Osteocyte (in vitro differentiated cells): ENCODE data around the gene NOX4. TPM values are rescaled to one million over a fixed set of nuclear protein-coding genes. Genes with fewer than 3 reads are reported as not detected.
"Not testable (repeated sequence)": the region's sequence is repeated elsewhere in the genome, so short reads cannot be mapped to it uniquely, and the experiment has no call there.

ENCODE experiments used
- DNase-seq: peaks from one replicate; pipeline ENCODE4 v3.0.0; 2021; ENCODE audit warnings: mixed read lengths; ENCODE audit not compliant: unreplicated experiment; ENCODE audit errors: extremely low spot score
- H3K27ac Mint-ChIP-seq: one replicate; pipeline ENCODE4 v1.8.0; 2021; ENCODE audit warnings: mild to moderate bottlenecking, mixed read lengths; ENCODE audit not compliant: unreplicated experiment
- H3K27me3 Mint-ChIP-seq: one replicate; pipeline ENCODE4 v1.8.0; 2021; ENCODE audit warnings: mixed read lengths; ENCODE audit not compliant: unreplicated experiment
- H3K36me3 Mint-ChIP-seq: one replicate; pipeline ENCODE4 v1.8.0; 2021; ENCODE audit warnings: mixed read lengths; ENCODE audit not compliant: unreplicated experiment
- H3K4me1 Mint-ChIP-seq: one replicate; pipeline ENCODE4 v1.8.0; 2021; ENCODE audit warnings: mixed read lengths; ENCODE audit not compliant: unreplicated experiment
- H3K4me3 Mint-ChIP-seq: one replicate; pipeline ENCODE4 v1.8.0; 2021; ENCODE audit warnings: mild to moderate bottlenecking, moderate library complexity, mixed read lengths; ENCODE audit not compliant: unreplicated experiment
- H3K9me3 Mint-ChIP-seq: one replicate; pipeline ENCODE4 v1.8.0; 2021; ENCODE audit warnings: mixed read lengths; ENCODE audit not compliant: unreplicated experiment
- total RNA-seq: library from RNA; stranded (reverse); gene quantifications from 2 replicates; pipeline ENCODE4 v1.2.1, GENCODE V29; 2021
- TF ChIP-seq, protein P1 (sequence below): fragments of 200-600 bp; sonication (generic); IDR thresholded peaks from 2 replicates; pipeline ENCODE4 v1.5.0; 2021; ENCODE audit warnings: antibody characterized with exemption, mild to moderate bottlenecking, moderate library complexity

NOX4 gene
- total RNA-seq, 1 donor from 2014 or later = 19.6 TPM

DNA sequence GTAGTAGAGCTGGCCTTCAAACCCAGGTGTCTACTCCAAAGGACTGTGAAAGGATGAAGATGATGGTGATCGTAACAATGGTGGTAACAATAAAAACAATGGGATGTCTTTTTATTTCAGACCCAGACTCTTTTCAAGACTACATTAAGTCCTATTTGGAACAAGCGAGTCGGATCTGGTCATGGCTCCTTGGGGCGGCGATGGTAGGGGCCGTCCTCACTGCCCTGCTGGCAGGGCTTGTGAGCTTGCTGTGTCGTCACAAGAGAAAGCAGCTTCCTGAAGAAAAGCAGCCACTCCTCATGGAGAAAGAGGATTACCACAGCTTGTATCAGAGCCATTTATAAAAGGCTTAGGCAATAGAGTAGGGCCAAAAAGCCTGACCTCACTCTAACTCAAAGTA lies 196.2 kb downstream of the NOX4 start:
- not testable (repeated sequence) for H3K4me1 Mint-ChIP-seq, H3K27me3 Mint-ChIP-seq, DNase-seq, H3K36me3 Mint-ChIP-seq, H3K27ac Mint-ChIP-seq, H3K9me3 Mint-ChIP-seq, H3K4me3 Mint-ChIP-seq

DNA sequence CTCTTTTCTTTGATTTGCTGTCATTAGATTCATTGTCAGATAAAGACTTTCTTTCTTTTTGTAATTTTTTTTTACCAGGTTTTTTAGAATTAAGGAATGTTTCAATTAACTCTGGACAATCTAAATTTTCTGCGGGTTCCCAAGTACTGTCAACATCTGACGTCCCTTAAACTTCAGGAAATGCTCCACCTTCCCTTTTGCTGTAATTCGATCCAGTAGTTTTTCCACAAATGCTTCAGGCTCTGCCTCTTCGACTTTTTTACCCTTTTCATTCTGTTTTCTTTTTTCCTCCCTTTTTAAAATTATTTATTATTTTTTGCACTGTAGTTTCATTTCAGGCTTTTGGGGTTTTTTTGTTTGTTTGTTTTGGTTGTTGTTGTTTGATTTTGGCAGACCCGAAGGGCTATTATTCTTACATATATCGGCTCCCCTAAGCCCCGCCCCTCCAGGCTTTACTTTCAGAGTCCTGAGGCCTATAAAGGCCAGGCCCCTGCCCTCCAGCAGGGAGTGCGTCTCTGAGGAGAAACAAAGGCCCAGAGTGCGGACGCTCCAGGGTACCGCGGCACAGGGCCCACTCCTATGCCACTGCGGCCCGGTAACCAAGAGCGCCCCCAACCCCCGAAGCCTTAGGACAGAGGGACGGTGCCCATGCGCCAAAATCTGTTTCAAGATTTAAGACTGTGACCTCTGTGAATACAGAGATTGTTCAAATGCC lies 197.1 kb downstream of the NOX4 start:
- Mint-ChIP-seq H3K36me3 (no peaks in the 10 kb centered on the region), H3K9me3 (no peaks in the 10 kb centered on the region), H3K4me3 (peak overlapping the region; percentile 67), H3K27me3 (no peaks in the 10 kb centered on the region), H3K27ac (peak overlapping the region; percentile 67), H3K4me1 (peaks cover 10% of the 10 kb centered on the region)
- DNase-seq = no peak
- TF ChIP-seq, protein P1, sequence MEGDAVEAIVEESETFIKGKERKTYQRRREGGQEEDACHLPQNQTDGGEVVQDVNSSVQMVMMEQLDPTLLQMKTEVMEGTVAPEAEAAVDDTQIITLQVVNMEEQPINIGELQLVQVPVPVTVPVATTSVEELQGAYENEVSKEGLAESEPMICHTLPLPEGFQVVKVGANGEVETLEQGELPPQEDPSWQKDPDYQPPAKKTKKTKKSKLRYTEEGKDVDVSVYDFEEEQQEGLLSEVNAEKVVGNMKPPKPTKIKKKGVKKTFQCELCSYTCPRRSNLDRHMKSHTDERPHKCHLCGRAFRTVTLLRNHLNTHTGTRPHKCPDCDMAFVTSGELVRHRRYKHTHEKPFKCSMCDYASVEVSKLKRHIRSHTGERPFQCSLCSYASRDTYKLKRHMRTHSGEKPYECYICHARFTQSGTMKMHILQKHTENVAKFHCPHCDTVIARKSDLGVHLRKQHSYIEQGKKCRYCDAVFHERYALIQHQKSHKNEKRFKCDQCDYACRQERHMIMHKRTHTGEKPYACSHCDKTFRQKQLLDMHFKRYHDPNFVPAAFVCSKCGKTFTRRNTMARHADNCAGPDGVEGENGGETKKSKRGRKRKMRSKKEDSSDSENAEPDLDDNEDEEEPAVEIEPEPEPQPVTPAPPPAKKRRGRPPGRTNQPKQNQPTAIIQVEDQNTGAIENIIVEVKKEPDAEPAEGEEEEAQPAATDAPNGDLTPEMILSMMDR = no peak

DNA sequence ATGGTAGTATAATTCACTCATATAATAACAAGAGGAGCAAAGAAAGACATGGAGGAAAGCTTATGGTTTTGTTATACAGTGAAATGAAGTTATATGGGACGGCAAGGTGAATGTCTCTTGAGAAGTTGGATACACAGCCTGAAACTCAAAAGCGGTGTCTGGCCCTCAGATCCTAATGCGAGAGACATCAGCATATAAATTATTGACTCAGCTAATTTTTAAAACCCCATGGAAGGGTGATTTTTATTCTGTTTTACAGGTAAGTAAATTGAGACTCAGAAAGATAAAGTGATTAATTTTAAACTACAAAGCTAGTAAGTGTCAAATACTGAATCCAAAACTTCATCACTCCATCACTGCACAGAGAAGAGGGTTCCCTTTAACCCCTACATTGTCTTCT lies 203.2 kb downstream of the NOX4 start:
- H3K27me3 Mint-ChIP-seq, H3K9me3 Mint-ChIP-seq, H3K4me3 Mint-ChIP-seq, H3K27ac Mint-ChIP-seq, H3K4me1 Mint-ChIP-seq, DNase-seq, H3K36me3 Mint-ChIP-seq: not testable (repeated sequence)

DNA sequence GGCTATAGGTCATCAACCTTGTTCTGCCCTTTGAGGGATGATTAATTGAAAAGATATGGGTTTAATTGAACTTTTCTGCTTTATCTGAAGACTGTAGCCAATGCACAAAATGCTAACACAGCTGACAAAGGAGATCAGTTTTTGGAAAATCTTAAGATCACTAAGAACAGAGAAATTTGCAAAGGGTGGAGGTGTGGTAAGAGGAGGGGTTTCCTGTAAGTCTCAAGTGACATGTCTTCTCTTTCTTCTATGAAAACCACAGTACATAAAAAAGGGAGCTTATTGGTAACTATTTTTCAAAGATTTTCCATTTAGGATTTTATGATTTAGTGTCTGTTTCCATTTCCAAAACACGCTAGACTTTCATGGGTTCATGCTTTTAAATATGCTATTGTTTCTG lies 204.6 kb downstream of the NOX4 start:
- not testable (repeated sequence) for H3K4me1 Mint-ChIP-seq, H3K27me3 Mint-ChIP-seq, H3K27ac Mint-ChIP-seq, H3K9me3 Mint-ChIP-seq, DNase-seq, H3K36me3 Mint-ChIP-seq, H3K4me3 Mint-ChIP-seq

DNA sequence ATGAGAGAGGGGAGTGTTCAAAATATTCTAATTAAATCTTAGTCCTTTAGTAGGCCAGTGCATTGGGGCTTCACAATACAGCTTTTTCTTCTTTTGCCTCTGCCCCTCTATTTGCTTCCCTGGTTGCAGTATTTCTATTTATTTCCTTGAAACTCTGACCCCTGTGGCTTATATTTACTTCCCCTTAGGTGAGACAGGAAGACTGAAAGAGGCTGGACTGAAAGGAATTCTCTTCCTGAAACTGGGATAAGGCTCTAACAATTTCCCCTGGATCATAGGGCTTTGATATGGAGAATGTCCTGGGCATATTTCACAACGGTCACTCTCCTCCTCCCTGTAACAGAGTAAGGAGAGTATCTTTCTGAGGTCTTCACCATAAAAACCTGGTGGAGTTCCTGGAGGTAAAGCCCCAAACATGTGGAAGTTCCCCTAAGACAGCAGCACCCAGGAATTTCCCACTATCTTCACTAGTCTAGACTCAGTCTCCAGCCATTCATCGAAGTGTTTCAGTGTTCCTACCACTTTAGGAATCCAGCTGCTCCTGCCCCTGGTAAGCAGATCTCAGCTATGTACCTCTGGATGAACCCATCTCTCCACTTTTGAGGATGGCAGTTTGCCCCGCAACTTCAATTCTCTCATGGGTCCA lies 210.0 kb downstream of the NOX4 start:
- DNase-seq, H3K9me3 Mint-ChIP-seq, H3K4me1 Mint-ChIP-seq, H3K4me3 Mint-ChIP-seq, H3K27ac Mint-ChIP-seq, H3K27me3 Mint-ChIP-seq, H3K36me3 Mint-ChIP-seq: not testable (repeated sequence)

DNA sequence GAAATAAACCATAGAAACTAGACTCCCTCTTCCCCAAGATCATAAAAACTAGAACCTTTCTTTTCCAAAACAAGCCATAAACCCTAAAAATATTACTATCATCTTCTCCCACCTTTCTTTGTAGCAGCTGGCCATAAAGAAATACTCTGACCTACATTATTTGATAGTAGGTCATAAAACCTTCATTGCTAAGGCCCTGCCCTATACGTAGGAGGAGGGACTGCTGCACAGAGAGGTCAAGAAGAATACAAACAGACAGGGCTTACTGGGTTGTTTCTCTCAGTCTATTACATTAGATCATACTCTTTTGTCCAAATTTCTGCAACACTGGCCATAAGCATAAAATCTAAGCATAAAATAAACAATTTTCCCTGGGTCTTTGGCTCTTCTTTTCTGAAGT lies 212.0 kb downstream of the NOX4 start:
- TF ChIP-seq, protein P1 = no peak
- H3K27ac Mint-ChIP-seq = no peak overlapping the region
- H3K4me1 Mint-ChIP-seq = no peaks in the 10 kb centered on the region

DNA sequence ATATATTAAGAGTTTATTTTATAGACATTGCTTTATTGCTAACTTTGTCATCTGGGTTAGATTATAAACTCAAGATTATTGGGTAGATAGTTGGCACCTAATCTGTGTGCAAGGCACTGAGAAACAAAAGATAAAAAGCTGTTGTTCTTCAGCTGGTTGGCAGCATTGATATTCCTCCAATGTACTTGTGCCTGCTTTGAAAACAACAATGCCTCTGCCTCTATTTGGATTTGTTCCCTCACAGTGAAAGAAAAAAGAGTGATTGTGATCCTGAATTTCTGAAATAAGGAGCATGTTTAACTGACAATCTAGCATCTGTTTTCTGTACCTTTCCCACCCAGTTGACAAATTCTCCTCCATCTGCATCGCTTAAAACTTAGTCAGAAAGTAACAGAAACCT lies 215.2 kb downstream of the NOX4 start:
- no peak for DNase-seq
- peaks cover 8% of the 10 kb centered on the region for H3K9me3 Mint-ChIP-seq
- no peak overlapping the region for H3K4me3 Mint-ChIP-seq
- H3K27me3 Mint-ChIP-seq = peaks cover 9% of the 10 kb centered on the region
- H3K36me3 Mint-ChIP-seq = no peaks in the 10 kb centered on the region
- TF ChIP-seq, protein P1 = no peak
- H3K4me1 Mint-ChIP-seq = no peaks in the 10 kb centered on the region
- no peak overlapping the region for H3K27ac Mint-ChIP-seq

More for the DNA sequence above, 212.0 kb downstream of the NOX4 start:
- Mint-ChIP-seq H3K4me3 (no peak overlapping the region), H3K27me3 (peaks cover 10% of the 10 kb centered on the region), H3K36me3 (no peaks in the 10 kb centered on the region), H3K9me3 (no peaks in the 10 kb centered on the region)
- DNase-seq = no peak
